GM18526 (cell line): ENCODE results near the gene FKBP1A.

Source experiments
- POLR2A ChIP-seq: IDR thresholded peaks from 3 replicates; pipeline ENCODE4 v1.6.1; 2011; ENCODE audit not compliant: insufficient read length; ENCODE audit errors: extremely low read depth

The FKBP1A gene

GRCh38 chr20:1360094-1360846, 32.6 kb downstream of the FKBP1A start:
- TF ChIP-seq POLR2A, result no peak

- TF ChIP-seq POLR2A, result no peak
Measured at GRCh38 chr20:1357921-1358671, 34.8 kb downstream of the FKBP1A start.

GRCh38 chr20:1353956-1354355, 38.9 kb downstream of the FKBP1A start:
- no peak for TF ChIP-seq POLR2A

- no peak for TF ChIP-seq POLR2A
Measured at GRCh38 chr20:1346315-1346969, 46.4 kb downstream of the FKBP1A start.

- no peak for TF ChIP-seq POLR2A
Measured at GRCh38 chr20:1345756-1346093, 47.1 kb downstream of the FKBP1A start.

- no peak for TF ChIP-seq POLR2A
Measured at GRCh38 chr20:1345030-1345755, 47.7 kb downstream of the FKBP1A start.

GRCh38 chr20:1341561-1342265, 51.1 kb downstream of the FKBP1A start:
- no peak for TF ChIP-seq POLR2A

GRCh38 chr20:1338801-1339200, 54.1 kb downstream of the FKBP1A start:
- no peak for TF ChIP-seq POLR2A

- no peak for TF ChIP-seq POLR2A
Measured at GRCh38 chr20:1338096-1338495, 54.8 kb downstream of the FKBP1A start.

- TF ChIP-seq POLR2A, result no peak
Measured at GRCh38 chr20:1337441-1337840, 55.4 kb downstream of the FKBP1A start.

- TF ChIP-seq POLR2A, result no peak
Measured at GRCh38 chr20:1336699-1337367, 56.0 kb downstream of the FKBP1A start.

DNA sequence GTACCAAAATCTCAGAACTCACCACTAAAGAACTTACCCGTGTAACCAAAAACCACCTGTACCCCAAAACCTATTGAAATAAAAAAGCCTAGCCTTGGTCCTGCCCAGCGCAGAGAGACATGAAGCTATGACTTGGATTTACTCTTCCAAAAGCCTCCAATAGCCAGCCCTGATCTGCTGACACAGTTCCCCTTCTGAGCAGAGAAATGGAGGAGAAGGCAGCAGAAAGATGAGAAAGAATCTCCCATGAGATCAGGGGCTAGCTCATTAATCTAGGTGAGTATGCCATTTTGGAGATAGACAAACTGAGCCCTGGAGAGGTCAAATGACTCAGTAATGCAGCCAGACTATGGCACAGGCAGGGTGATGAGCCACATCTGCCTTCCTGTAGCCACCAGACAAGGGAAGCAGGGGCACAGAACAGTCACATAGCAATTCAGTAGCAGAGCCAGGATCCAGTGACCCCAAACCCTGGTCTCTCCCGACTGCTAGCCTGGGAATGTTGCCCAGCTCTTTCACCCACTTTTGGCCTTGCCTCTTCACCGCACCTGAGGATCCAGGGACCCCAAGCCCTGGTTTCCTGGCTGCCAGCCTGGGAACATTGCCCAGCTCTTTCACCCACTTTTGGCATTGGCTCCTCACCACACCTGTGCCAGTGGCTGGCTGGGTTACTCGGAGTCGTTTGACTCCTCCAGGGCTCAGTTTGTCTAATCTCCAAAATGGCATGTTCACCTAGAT, 56.7 kb downstream of the FKBP1A start:
- TF ChIP-seq POLR2A, result no peak

GRCh38 chr20:1334761-1335160, 58.1 kb downstream of the FKBP1A start:
- no peak for TF ChIP-seq POLR2A

DNA sequence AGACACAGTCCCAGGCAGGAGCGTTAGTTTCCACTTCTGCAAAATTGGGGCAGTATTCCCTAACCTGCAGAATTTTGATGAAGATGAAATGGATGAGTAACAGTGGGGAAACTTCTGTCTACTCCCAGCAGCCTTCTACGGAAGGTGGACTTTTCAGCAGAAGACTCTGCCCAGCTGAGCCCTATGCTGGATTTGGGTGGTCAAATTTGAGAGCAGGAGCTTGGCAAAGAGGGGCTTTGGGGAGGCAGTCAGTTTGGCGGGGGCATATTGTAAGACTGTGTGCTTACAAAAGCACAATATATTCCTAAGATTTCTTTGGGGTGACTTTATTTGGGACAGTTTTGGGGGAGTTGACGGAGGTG, 58.5 kb downstream of the FKBP1A start:
- no peak for TF ChIP-seq POLR2A
